ENCODE measurements around the gene MEIS3.
"Not testable (repeated sequence)": the region's sequence is repeated elsewhere in the genome, so short reads cannot be mapped to it uniquely, and the experiment has no call there.

Gene MEIS3

GRCh38 chr19:47389150-47389556 lies 30.2 kb downstream of the MEIS3 start:
- in situ Hi-C loops (cut with MboI; ENCODE audit: low sequenced_read_pairs) = no loop called here

GRCh38 chr19:47388721-47389120 lies 30.6 kb downstream of the MEIS3 start:
- in situ Hi-C loops (cut with MboI; ENCODE audit: low sequenced_read_pairs) = not testable (repeated sequence)

DNA sequence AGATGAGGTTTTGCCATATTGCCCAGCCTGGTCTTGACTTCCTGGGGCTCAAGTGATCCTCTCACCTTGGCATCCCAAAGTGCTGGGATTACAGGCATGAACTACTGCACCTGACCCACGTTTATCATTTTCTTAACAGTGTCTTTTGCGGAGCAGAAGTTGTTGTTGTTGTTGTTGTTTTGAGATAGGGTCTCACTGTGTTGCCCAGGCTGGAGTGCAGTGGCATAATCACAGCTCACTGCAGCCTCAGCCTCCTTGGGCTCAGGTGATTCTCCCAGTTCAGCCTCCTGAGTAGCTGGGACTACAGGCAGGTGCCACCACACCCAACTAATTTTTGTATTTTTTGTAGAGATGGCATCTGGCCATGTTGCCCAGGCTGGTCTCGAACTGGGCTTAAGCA lies 31.7 kb downstream of the MEIS3 start:
- in situ Hi-C loops (cut with MboI; ENCODE audit: low sequenced_read_pairs) = not testable (repeated sequence)

- in situ Hi-C loops (cut with MboI; ENCODE audit: low sequenced_read_pairs) = not testable (repeated sequence)
These were observed 32.7 kb downstream of the MEIS3 start for GRCh38 chr19:47386582-47386981.

- in situ Hi-C loops (cut with MboI; ENCODE audit: low sequenced_read_pairs) = not testable (repeated sequence)
These were observed 34.8 kb downstream of the MEIS3 start for GRCh38 chr19:47384533-47384932.

DNA sequence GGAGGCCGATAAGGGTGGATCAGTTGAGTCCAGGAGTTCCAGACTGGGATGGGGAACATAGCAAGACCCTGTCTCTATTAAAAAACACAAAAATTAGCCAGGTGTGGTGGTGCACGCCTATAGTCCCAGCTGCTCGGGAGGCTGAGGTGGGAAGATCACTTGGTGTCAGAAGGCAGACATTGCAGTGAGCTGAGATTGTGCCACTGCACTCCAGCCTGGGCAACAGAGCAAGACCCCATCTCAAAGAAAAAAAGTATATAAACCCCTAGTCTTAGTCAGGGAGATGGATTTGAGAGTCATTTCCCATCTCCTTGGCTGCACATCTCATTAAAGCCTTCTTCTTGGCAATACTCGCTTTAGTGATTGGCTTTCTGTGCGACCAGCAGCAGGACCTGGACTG lies 35.4 kb downstream of the MEIS3 start:
- in situ Hi-C loops (cut with MboI; ENCODE audit: low sequenced_read_pairs) = not testable (repeated sequence)

DNA sequence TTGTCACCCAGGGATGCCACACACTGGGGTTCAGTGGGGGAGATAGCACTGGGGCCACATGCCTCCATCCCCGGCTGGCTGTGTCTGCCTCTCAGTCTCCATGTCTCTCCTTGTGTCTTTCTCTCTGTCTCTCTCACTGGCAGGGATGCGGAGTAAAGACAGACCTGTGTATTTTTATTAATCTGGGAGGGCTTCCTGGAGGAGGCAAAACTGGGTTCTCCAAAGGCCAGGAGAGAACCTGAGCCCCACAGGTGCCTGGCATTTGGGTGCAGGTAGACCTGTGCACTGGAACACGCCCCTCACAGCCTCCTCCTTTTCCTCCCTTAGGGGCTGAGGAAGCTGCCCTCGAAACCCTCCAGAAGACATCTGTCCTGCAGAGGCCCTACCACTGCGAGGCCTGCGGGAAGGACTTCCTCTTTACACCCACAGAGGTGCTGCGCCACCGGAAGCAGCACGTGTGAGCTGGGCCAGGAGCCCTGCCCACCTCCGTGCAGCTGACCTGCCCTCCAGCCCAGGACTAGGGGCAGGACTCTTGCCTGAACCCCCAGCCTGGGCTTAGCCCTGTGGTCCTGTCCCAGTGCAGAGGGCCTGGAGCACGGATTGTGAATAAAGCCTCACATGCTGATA lies 37.6 kb downstream of the MEIS3 start:
- in situ Hi-C loops (cut with MboI; ENCODE audit: low sequenced_read_pairs) = no loop called here

- in situ Hi-C loops (cut with MboI; ENCODE audit: low sequenced_read_pairs) = no loop called here
These were observed 38.2 kb downstream of the MEIS3 start for GRCh38 chr19:47381121-47381520.

GRCh38 chr19:47380559-47380958 lies 38.8 kb downstream of the MEIS3 start:
- in situ Hi-C loops (cut with MboI; ENCODE audit: low sequenced_read_pairs) = no loop called here

DNA sequence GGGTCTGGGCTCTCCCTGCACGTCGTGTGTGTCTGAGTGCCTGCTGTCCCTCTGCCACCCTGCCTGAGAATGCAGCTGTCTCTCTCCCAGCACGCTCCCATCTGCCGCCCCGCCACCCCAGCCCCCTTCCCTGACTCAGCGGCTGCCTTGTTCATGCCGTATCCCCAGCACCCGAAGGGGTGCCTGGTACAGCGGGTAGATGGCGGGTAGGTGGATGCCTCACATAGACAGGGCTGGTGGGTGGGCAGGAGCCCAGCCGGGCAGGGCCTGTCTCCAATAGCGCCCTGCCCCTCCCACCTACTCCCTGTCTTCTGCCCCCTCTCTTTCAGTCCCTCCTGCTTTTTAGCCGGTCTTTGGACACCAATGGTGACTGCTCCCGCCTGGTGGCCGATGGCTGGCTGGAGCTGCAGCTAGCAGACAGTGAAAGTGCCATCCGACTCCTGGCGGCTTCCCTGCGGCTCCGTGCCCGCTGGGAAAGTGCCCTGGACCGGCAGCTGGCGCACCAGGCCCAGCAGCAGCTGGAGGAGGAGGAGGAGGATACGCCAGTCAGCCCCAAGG lies 39.9 kb downstream of the MEIS3 start:
- in situ Hi-C loops (cut with MboI; ENCODE audit: low sequenced_read_pairs) = no loop called here

- in situ Hi-C loops (cut with MboI; ENCODE audit: low sequenced_read_pairs) = no loop called here
These were observed 41.1 kb downstream of the MEIS3 start for GRCh38 chr19:47378246-47378645.

- in situ Hi-C loops (cut with MboI; ENCODE audit: low sequenced_read_pairs) = no loop called here
These were observed 41.5 kb downstream of the MEIS3 start for GRCh38 chr19:47377801-47378200.

GRCh38 chr19:47377208-47377701 lies 42.1 kb downstream of the MEIS3 start:
- in situ Hi-C loops (cut with MboI; ENCODE audit: low sequenced_read_pairs) = no loop called here

DNA sequence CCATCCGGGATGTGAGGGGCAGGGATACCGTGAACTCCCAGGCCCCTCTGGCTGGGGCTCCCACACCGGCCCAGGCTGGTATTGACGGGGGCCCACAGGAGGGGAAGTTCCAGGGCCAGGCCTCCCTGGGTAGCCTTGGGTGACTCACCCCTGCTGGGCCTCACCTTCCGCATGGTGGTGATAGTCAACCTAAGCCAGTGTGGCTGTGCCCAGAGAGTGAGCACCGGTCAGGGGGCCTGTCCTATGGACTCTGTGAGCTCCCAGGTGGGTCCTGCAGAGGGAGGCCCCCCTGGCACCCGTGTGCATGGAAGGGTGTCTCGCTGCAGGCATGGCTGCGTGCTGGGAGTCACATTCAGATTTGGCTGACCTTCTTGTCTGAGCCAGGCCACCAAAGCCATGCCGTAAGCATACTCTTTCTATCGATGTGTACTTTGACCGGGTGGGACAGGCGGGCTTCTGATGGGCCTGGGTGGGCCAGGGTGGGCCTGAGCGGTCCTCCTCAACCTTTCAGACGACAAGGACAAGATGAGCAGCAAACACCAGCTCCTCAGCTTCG lies 42.7 kb downstream of the MEIS3 start:
- in situ Hi-C loops (cut with MboI; ENCODE audit: low sequenced_read_pairs) = no loop called here

DNA sequence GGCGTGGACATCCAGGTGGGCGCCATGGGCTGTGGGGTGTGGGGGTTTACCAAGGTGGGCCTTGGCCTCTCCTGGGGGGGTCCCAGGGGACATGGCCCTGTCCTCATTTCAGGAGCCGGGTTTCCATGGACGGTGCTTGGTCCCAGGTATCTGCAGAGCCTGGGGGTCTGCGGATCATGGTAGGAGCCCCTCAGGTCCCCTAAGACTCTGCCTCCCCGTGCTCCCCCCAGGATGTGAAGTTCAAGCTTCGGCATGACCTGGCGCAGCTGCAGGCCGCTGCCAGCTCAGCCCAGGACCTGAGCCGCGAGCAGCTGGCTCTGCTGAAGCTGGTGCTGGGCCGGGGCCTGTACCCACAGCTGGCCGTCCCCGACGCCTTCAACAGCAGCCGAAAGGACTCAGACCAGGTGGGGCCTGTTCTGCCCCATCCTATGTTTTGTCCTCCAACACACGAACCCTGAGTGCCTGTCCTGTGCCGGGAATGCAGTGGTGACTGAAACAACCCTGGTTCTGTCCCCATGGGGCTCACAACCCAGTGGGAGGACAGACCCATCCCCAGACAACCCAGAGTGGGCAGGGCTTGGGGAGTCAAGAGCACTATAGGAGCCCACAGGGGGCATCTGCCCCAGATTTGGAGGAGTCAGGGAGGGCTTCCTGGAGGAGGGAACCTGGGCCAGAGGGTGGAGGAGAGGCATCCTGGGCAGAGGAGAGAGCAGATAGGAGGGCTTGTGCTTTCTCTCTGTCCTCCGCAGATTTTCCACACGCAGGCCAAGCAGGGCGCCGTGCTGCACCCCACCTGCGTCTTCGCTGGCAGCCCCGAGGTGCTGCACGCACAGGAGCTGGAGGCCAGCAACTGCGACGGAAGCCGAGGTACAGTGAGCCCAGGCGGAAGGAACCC lies 43.4 kb downstream of the MEIS3 start:
- in situ Hi-C loops (cut with MboI; ENCODE audit: low sequenced_read_pairs) = no loop called here

DNA sequence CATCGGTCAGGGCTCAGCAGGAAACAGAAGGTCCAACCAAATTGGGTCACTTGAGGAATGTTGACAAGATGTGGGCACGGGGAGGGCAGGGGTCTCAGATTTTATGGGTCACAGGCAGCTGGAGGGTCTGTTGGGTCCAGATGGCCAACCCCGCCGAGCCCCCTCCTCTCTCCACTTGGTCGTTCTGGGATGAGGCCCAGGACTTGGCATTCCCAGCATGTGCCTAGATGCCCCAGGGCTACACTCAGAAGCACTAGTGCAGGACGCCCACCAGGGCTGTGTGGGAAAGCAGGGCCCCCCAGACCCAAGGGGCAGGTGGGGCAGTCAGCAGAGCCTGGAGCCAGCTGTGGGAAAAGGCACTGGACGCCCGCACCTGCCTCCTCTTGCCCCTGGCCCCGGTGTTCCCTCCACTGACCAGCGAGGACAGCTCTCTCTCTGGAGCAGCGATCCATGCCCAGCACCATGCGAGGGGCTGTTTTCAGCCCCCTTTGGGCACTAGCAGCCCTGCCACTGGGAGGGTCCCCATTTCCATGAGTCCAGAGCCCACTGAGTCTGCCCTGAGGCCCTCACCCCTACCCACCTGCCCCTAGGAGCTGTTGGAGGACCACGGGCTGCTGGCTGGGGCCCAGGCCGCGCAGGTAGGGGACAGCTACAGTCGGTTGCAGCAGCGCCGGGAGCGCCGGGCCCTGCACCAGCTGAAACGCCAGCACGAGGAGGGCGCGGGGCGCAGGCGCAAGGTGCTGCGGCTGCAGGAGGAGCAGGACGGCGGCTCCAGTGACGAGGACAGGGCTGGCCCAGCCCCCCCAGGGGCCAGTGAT lies 44.2 kb downstream of the MEIS3 start:
- in situ Hi-C loops (cut with MboI; ENCODE audit: low sequenced_read_pairs) = no loop called here

- in situ Hi-C loops (cut with MboI; ENCODE audit: low sequenced_read_pairs) = no loop called here
These were observed 45.8 kb downstream of the MEIS3 start for GRCh38 chr19:47373246-47374240.

DNA sequence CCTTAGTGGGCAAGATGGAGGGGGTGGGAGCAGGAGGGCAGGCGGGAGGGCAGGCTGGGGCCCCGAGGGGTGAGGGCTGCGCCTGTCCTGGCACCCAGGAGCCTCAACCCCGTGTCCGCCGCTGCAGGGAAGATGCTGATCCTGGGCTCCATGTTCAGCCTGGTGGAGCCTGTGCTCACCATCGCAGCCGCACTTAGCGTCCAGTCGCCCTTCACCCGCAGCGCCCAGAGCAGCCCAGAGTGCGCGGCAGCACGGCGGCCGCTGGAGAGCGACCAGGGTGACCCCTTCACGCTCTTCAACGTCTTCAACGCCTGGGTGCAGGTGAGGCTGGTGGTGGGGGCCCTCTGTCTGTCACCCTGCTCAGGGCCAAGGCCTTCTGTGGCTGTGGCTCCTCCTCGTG lies 46.7 kb downstream of the MEIS3 start:
- in situ Hi-C loops (cut with MboI; ENCODE audit: low sequenced_read_pairs) = no loop called here

DNA sequence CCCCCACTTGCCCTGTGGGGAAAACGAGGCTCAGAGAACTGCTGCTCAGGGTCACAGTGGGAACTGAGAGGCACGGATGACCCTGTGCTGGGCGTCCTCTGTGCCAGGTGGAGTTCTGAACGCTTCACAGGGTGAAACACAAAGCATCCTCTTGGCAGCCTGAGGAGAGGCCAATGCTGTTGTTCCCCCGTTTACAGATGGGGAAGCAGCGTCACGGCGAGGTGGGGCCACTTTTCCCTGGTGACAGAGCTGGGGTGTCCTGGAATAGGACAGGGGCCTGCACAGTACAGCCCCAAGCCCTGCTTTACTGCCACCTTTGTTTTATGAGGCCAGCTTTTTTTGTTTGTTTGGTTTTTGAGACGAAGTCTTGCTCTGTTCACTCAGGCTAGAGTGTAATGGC lies 48.1 kb downstream of the MEIS3 start:
- in situ Hi-C loops (cut with MboI; ENCODE audit: low sequenced_read_pairs) = no loop called here
